Neural progenitor cell (in vitro differentiated cells): Measurements from ENCODE around the gene ZNF618.

ENCODE experiments used
- EZH2phosphoT487 ChIP-seq: fragments of 200-600 bp; sonication (generic); IDR thresholded peaks from 2 replicates; pipeline ENCODE4 v1.6.1; 2017; ENCODE audit warnings: antibody characterized with exemption
- TF ChIP-seq, protein P1 (sequence below): fragments of 200-600 bp; sonication (generic); IDR thresholded peaks from 2 replicates; pipeline ENCODE4 v1.5.1; 2017; ENCODE audit warnings: antibody characterized with exemption, mild to moderate bottlenecking

- TF ChIP-seq EZH2phosphoT487, result no peak
- TF ChIP-seq, protein P1, sequence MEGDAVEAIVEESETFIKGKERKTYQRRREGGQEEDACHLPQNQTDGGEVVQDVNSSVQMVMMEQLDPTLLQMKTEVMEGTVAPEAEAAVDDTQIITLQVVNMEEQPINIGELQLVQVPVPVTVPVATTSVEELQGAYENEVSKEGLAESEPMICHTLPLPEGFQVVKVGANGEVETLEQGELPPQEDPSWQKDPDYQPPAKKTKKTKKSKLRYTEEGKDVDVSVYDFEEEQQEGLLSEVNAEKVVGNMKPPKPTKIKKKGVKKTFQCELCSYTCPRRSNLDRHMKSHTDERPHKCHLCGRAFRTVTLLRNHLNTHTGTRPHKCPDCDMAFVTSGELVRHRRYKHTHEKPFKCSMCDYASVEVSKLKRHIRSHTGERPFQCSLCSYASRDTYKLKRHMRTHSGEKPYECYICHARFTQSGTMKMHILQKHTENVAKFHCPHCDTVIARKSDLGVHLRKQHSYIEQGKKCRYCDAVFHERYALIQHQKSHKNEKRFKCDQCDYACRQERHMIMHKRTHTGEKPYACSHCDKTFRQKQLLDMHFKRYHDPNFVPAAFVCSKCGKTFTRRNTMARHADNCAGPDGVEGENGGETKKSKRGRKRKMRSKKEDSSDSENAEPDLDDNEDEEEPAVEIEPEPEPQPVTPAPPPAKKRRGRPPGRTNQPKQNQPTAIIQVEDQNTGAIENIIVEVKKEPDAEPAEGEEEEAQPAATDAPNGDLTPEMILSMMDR, result no peak
These were observed 120.5 kb downstream of the ZNF618 start for GRCh38 chr9:113996531-113997001.
